ENCODE data around the gene SSX2IP.
A peak's percentile ranks its signal among the peaks of the same experiment; 100 is the strongest.

Gene SSX2IP

GRCh38 chr1:84615790-84616189 lies 74.5 kb downstream of the SSX2IP start:
- no peaks in the 10 kb centered on the region for H3K79me2 ChIP-seq (ENCODE audit: insufficient read depth, low read depth)
- H2AFZ ChIP-seq (ENCODE audit: low read depth): no peak overlapping the region
- H3K27ac ChIP-seq: no peak overlapping the region
- no peaks in the 10 kb centered on the region for H4K20me1 ChIP-seq (ENCODE audit: insufficient read depth)
- H3K27me3 ChIP-seq (ENCODE audit: insufficient read depth, low read depth): no peaks in the 10 kb centered on the region
- no peak overlapping the region for H3K4me2 ChIP-seq
- no peaks in the 10 kb centered on the region for H3K36me3 ChIP-seq (ENCODE audit: insufficient read depth)
- no peak overlapping the region for H3K4me3 ChIP-seq (IDR thresholded peaks at IDR 0.05; ENCODE audit: insufficient read depth, low read depth, low read length)
- peaks cover 10% of the 10 kb centered on the region for H3K4me1 ChIP-seq (ENCODE audit: low read depth, poor library complexity, severe bottlenecking)
- no peak overlapping the region for H3K9ac ChIP-seq
- no peak for TF ChIP-seq CTCF (conservative IDR thresholded peaks at IDR 0.05; ENCODE audit: low read depth, low read length)

- H2AFZ ChIP-seq (ENCODE audit: low read depth): no peak overlapping the region
- H3K4me2 ChIP-seq: no peak overlapping the region
- no peak for TF ChIP-seq CTCF (conservative IDR thresholded peaks at IDR 0.05; ENCODE audit: low read depth, low read length)
- H3K9ac ChIP-seq: no peak overlapping the region
- H3K27ac ChIP-seq: no peak overlapping the region
- no peak overlapping the region for H3K4me3 ChIP-seq (IDR thresholded peaks at IDR 0.05; ENCODE audit: insufficient read depth, low read depth, low read length)
- H3K36me3 ChIP-seq (ENCODE audit: insufficient read depth): no peaks in the 10 kb centered on the region
- H3K79me2 ChIP-seq (ENCODE audit: insufficient read depth, low read depth): no peaks in the 10 kb centered on the region
- no peaks in the 10 kb centered on the region for H4K20me1 ChIP-seq (ENCODE audit: insufficient read depth)
- no peaks in the 10 kb centered on the region for H3K27me3 ChIP-seq (ENCODE audit: insufficient read depth, low read depth)
- peaks cover 13% of the 10 kb centered on the region for H3K4me1 ChIP-seq (ENCODE audit: low read depth, poor library complexity, severe bottlenecking)
Measured at GRCh38 chr1:84613887-84614286, 76.4 kb downstream of the SSX2IP start.

- H2AFZ ChIP-seq (ENCODE audit: low read depth): no peak overlapping the region
- no peaks in the 10 kb centered on the region for H4K20me1 ChIP-seq (ENCODE audit: insufficient read depth)
- H3K9ac ChIP-seq: no peak overlapping the region
- H3K27me3 ChIP-seq (ENCODE audit: insufficient read depth, low read depth): no peaks in the 10 kb centered on the region
- no peak overlapping the region for H3K4me2 ChIP-seq
- H3K4me3 ChIP-seq (IDR thresholded peaks at IDR 0.05; ENCODE audit: insufficient read depth, low read depth, low read length): no peak overlapping the region
- H3K79me2 ChIP-seq (ENCODE audit: insufficient read depth, low read depth): no peaks in the 10 kb centered on the region
- H3K4me1 ChIP-seq (ENCODE audit: low read depth, poor library complexity, severe bottlenecking): peaks cover 13% of the 10 kb centered on the region
- no peak overlapping the region for H3K27ac ChIP-seq
- H3K36me3 ChIP-seq (ENCODE audit: insufficient read depth): no peaks in the 10 kb centered on the region
- no peak for TF ChIP-seq CTCF (conservative IDR thresholded peaks at IDR 0.05; ENCODE audit: low read depth, low read length)
Measured at GRCh38 chr1:84613026-84613425, 77.2 kb downstream of the SSX2IP start.

GRCh38 chr1:84611796-84612195 lies 78.5 kb downstream of the SSX2IP start:
- no peak overlapping the region for H3K9ac ChIP-seq
- no peaks in the 10 kb centered on the region for H3K79me2 ChIP-seq (ENCODE audit: insufficient read depth, low read depth)
- no peaks in the 10 kb centered on the region for H4K20me1 ChIP-seq (ENCODE audit: insufficient read depth)
- H3K4me1 ChIP-seq (ENCODE audit: low read depth, poor library complexity, severe bottlenecking): peaks cover 13% of the 10 kb centered on the region
- peak overlapping the region; percentile 42; the same call in 1 of the 2 replicates for H3K4me2 ChIP-seq
- no peak overlapping the region for H3K4me3 ChIP-seq (IDR thresholded peaks at IDR 0.05; ENCODE audit: insufficient read depth, low read depth, low read length)
- H3K27ac ChIP-seq: peak overlapping the region; percentile 56
- H2AFZ ChIP-seq (ENCODE audit: low read depth): peak overlapping the region; percentile 34
- H3K36me3 ChIP-seq (ENCODE audit: insufficient read depth): no peaks in the 10 kb centered on the region
- H3K27me3 ChIP-seq (ENCODE audit: insufficient read depth, low read depth): no peaks in the 10 kb centered on the region
- no peak for TF ChIP-seq CTCF (conservative IDR thresholded peaks at IDR 0.05; ENCODE audit: low read depth, low read length)

Measured in KMS-11 (cell line).